ENCODE results near the gene KANSL1. TPM values are rescaled to one million over a fixed set of nuclear protein-coding genes. Genes with fewer than 3 reads are reported as not detected.

KANSL1 gene
- total RNA-seq, 1 experiment from 2014 or later, result 72.7 TPM

- CTCF ChIA-PET, result interaction anchor here (0.8 to 2.4 kb wide), 3 partner anchors 9 to 178 kb away, joined by 3 to 16 read pairs (median 3); no protein-coding TSS in a partner anchor
- no peaks in the 10 kb centered on the region for H3K27me3 Mint-ChIP-seq (ENCODE audit: low read depth)
- H3K4me1 Mint-ChIP-seq, result no peaks in the 10 kb centered on the region
- H3K36me3 Mint-ChIP-seq, result peaks cover 92% of the 10 kb centered on the region
- no peak overlapping the region for H3K27ac Mint-ChIP-seq
- H3K9me3 Mint-ChIP-seq, result no peaks in the 10 kb centered on the region
- POLR2A ChIA-PET, result no interaction called here
- no peak for TF ChIP-seq NFE2L1 (CRISPR knock-in tag; IDR thresholded peaks at IDR 0.05)
- TF ChIP-seq GABPB1 (CRISPR knock-in tag; IDR thresholded peaks at IDR 0.05), result no peak
- TF ChIP-seq EMX1 (CRISPR knock-in tag; IDR thresholded peaks at IDR 0.05), result no peak
- no peak for TF ChIP-seq ELF4 (CRISPR knock-in tag; IDR thresholded peaks at IDR 0.05; ENCODE audit: low read depth)
- no peak for TF ChIP-seq ZMAT4 (CRISPR knock-in tag; IDR thresholded peaks at IDR 0.05)
- TF ChIP-seq NR3C1 (CRISPR knock-in tag; conservative IDR thresholded peaks at IDR 0.05; ENCODE audit: low read depth), result no peak
- TF ChIP-seq TEAD1 (CRISPR knock-in tag; IDR thresholded peaks at IDR 0.05), result no peak
- TF ChIP-seq USF1 (CRISPR knock-in tag; IDR thresholded peaks at IDR 0.05), result no peak
- TF ChIP-seq HMGXB4 (CRISPR knock-in tag; IDR thresholded peaks at IDR 0.05), result no peak
- TF ChIP-seq ZNF232 (CRISPR knock-in tag; IDR thresholded peaks at IDR 0.05), result no peak
- TF ChIP-seq NFYB (CRISPR knock-in tag; conservative IDR thresholded peaks at IDR 0.05; ENCODE audit: low read depth), result no peak
- no peak overlapping the region for H3K4me3 Mint-ChIP-seq
- DNase-seq (ENCODE audit: low spot score) (no peak), ATAC-seq (no peak)
Measured at GRCh38 chr17:46035112-46035818, 158.0 kb downstream of the KANSL1 start.

GRCh38 chr17:46033392-46033791 is 159.8 kb downstream of the KANSL1 start:
- DNase-seq (ENCODE audit: low spot score) (no peak), ATAC-seq (no peak)
- CTCF ChIA-PET, result interaction anchor here (1.1 to 2.4 kb wide), 2 partner anchors 11 to 62 kb away, joined by 3 to 16 read pairs; no protein-coding TSS in a partner anchor
- Mint-ChIP-seq H3K27me3 (ENCODE audit: low read depth) (no peaks in the 10 kb centered on the region), H3K9me3 (no peaks in the 10 kb centered on the region), H3K4me1 (peaks cover 12% of the 10 kb centered on the region), H3K36me3 (peaks cover 85% of the 10 kb centered on the region), H3K27ac (no peak overlapping the region), H3K4me3 (no peak overlapping the region)
- POLR2A ChIA-PET, result no interaction called here
- TF ChIP-seq OVOL2 (CRISPR knock-in tag; IDR thresholded peaks at IDR 0.05; ENCODE audit: borderline replicate concordance) (no peak), PREB (CRISPR knock-in tag; IDR thresholded peaks at IDR 0.05; ENCODE audit: borderline replicate concordance) (no peak), ATF2 (CRISPR knock-in tag; IDR thresholded peaks at IDR 0.05; ENCODE audit: borderline replicate concordance, low read depth) (no peak), E2F5 (CRISPR knock-in tag; IDR thresholded peaks at IDR 0.05) (no peak), NFATC4 (CRISPR knock-in tag; IDR thresholded peaks at IDR 0.05) (no peak), ZNF671 (CRISPR knock-in tag; IDR thresholded peaks at IDR 0.05) (no peak), PRDM15 (CRISPR knock-in tag; IDR thresholded peaks at IDR 0.05) (no peak), ERG (CRISPR knock-in tag; IDR thresholded peaks at IDR 0.05) (no peak), ZNF138 (CRISPR knock-in tag; conservative IDR thresholded peaks at IDR 0.05) (no peak)

Data from WTC11 (cell line).